Smooth muscle cell (in vitro differentiated cells): ENCODE measurements around the gene FOXN4. TPM values are rescaled to one million over a fixed set of nuclear protein-coding genes. Genes with fewer than 3 reads are reported as not detected.
A peak's percentile ranks its signal among the peaks of the same experiment; 100 is the strongest.

Experiments used
- DNase-seq: peaks from one replicate; lab custom pipeline; 2025; ENCODE audit not compliant: unreplicated experiment; lab: John Stamatoyannopoulos, UW
- H2AFZ ChIP-seq: fragments of 200-600 bp; sonication (generic); 2 replicates; pipeline ENCODE4 v1.6.0; 2016; ENCODE audit warnings: antibody characterized with exemption, low read depth, mild to moderate bottlenecking
- H3F3A ChIP-seq: fragments of 200-600 bp; sonication (generic); 2 replicates; pipeline ENCODE4 v1.6.0; 2017; ENCODE audit warnings: antibody characterized with exemption, low read depth
- H3K27ac ChIP-seq: fragments of 200-600 bp; sonication (generic); 2 replicates; pipeline ENCODE4 v1.5.1; 2016; ENCODE audit warnings: low read depth, mild to moderate bottlenecking
- H3K27me3 ChIP-seq: fragments of 200-600 bp; sonication (generic); 2 replicates; pipeline ENCODE4 v1.6.1; 2016; ENCODE audit warnings: low read depth, mild to moderate bottlenecking
- H3K36me3 ChIP-seq: fragments of 200-600 bp; sonication (generic); 2 replicates; pipeline ENCODE4 v1.5.1; 2016; ENCODE audit warnings: low read depth
- H3K4me1 ChIP-seq: fragments of 200-600 bp; sonication (generic); 2 replicates; pipeline ENCODE4 v1.5.1; 2016; ENCODE audit warnings: low read depth
- H3K4me2 ChIP-seq: fragments of 200-600 bp; sonication (generic); 2 replicates; pipeline ENCODE4 v1.6.0; 2016; ENCODE audit warnings: mild to moderate bottlenecking
- H3K4me3 ChIP-seq: fragments of 200-600 bp; sonication (generic); 2 replicates; pipeline ENCODE4 v1.5.1; 2016; ENCODE audit warnings: mild to moderate bottlenecking
- H3K79me2 ChIP-seq: fragments of 200-600 bp; sonication (generic); 2 replicates; pipeline ENCODE4 v1.6.0; 2016; ENCODE audit warnings: low read depth, mild to moderate bottlenecking
- H3K9ac ChIP-seq: fragments of 200-600 bp; sonication (generic); 2 replicates; pipeline ENCODE4 v1.6.0; 2016; ENCODE audit warnings: low read depth
- H3K9me3 ChIP-seq: fragments of 200-600 bp; sonication (generic); replicated peaks from 2 replicates; pipeline ENCODE4 v1.5.1; 2016; ENCODE audit warnings: low read depth
- H4K20me1 ChIP-seq: fragments of 200-600 bp; sonication (generic); 2 replicates; pipeline ENCODE4 v1.6.0; 2016; ENCODE audit warnings: low read depth
- WGBS: methylation state at CpG from one replicate; pipeline ENCODE4 v1.1.7; 2016; ENCODE audit warnings: low lambda C conversion rate; 5-methylcytosine and 5-hydroxymethylcytosine counted together
- polyA plus RNA-seq: library from polyadenylated mRNA; unstranded; fragments of >200 nt; fragmentation: Nextera tagmentation; extraction: Ambion mirVana; gene quantifications from 2 replicates; pipeline ENCODE4 v1.2.1, GENCODE V29; 2016
- total RNA-seq: library from RNA; depleted of rRNA; stranded (reverse); fragments of >200 nt; gene quantifications from 2 replicates; pipeline ENCODE4 v1.2.3, GENCODE V29; 2014
- TF ChIP-seq, protein P1 (sequence below): fragments of 200-600 bp; sonication (generic); IDR thresholded peaks from 2 replicates; pipeline ENCODE4 v1.5.1; 2017; ENCODE audit warnings: borderline replicate concordance, mild to moderate bottlenecking, antibody characterized with exemption; ENCODE audit not compliant: insufficient read depth, poor library complexity, severe bottlenecking

The FOXN4 gene
- total and polyA plus RNA-seq, 2 experiments from 2014 or later = not detected

DNA sequence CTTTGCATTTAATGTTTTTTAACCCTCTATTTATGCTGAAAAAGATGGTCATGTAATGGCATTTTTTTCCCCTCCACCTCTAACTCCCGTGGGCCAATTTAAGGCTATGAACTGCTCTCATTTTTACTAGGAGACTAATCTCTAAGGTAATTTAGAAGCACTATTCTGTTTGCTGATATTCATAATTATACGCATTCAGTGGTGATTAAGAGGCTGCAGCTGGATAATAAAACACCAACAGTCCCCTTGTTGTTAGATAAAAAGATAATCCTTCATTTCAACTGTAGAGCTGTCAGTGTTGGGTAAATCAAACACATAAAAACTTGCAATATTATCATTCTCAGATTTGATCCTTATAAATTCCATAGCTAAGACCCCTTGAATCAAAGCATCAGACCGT lies 47.5 kb upstream of the FOXN4 start:
- H3K27me3 ChIP-seq = peaks cover 15% of the 10 kb centered on the region
- WGBS = 55% methylated on average over 3 of the region's 3 CpGs

GRCh38 chr12:109352184-109352583 lies 43.1 kb upstream of the FOXN4 start:
- Histone ChIP-seq H3K9me3 (no peaks in the 10 kb centered on the region), H3K4me1 (no peaks in the 10 kb centered on the region), H4K20me1 (no peaks in the 10 kb centered on the region), H3K27me3 (peaks cover 30% of the 10 kb centered on the region), H3K4me3 (no peak overlapping the region), H2AFZ (no peak overlapping the region), H3F3A (no peaks in the 10 kb centered on the region), H3K36me3 (no peaks in the 10 kb centered on the region), H3K27ac (no peak overlapping the region), H3K9ac (no peak overlapping the region), H3K79me2 (no peaks in the 10 kb centered on the region), H3K4me2 (no peak overlapping the region)
- TF ChIP-seq, protein P1, sequence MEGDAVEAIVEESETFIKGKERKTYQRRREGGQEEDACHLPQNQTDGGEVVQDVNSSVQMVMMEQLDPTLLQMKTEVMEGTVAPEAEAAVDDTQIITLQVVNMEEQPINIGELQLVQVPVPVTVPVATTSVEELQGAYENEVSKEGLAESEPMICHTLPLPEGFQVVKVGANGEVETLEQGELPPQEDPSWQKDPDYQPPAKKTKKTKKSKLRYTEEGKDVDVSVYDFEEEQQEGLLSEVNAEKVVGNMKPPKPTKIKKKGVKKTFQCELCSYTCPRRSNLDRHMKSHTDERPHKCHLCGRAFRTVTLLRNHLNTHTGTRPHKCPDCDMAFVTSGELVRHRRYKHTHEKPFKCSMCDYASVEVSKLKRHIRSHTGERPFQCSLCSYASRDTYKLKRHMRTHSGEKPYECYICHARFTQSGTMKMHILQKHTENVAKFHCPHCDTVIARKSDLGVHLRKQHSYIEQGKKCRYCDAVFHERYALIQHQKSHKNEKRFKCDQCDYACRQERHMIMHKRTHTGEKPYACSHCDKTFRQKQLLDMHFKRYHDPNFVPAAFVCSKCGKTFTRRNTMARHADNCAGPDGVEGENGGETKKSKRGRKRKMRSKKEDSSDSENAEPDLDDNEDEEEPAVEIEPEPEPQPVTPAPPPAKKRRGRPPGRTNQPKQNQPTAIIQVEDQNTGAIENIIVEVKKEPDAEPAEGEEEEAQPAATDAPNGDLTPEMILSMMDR = no peak
- no peak for DNase-seq
- 69% methylated on average over 6 of the region's 6 CpGs for WGBS

More for the DNA sequence above, 47.5 kb upstream of the FOXN4 start:
- H3K36me3 ChIP-seq = no peaks in the 10 kb centered on the region
- no peak overlapping the region for H3K27ac ChIP-seq
- no peak overlapping the region for H2AFZ ChIP-seq
- H3F3A ChIP-seq = no peaks in the 10 kb centered on the region
- H3K79me2 ChIP-seq = no peaks in the 10 kb centered on the region
- H3K4me3 ChIP-seq = no peak overlapping the region
- TF ChIP-seq, protein P1 = no peak
- H3K9ac ChIP-seq = no peak overlapping the region
- no peaks in the 10 kb centered on the region for H3K9me3 ChIP-seq
- no peaks in the 10 kb centered on the region for H3K4me1 ChIP-seq
- no peak overlapping the region for H3K4me2 ChIP-seq
- no peak for DNase-seq
- H4K20me1 ChIP-seq = no peaks in the 10 kb centered on the region

DNA sequence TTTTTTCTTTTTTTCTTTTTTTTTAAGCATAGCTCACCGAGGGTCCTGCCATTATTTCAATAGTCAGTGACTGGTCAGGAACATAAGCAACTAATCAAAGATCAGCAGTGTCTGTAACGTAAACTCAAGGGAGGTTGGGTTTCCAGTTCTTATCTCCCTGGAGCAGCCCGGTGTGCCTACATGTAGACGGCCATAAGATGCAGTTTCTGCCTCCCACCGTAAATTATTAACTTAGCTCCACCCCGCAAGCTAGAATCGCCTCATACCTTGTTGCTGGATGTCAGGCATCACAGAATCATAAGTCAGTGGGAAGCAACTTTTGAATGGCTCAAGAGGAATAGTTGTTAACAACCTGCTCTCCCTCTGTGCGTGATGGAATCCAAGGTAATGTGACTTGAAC lies 38.5 kb upstream of the FOXN4 start, which contains the start of gene MYO1H:
Gene MYO1H, plus strand, starts transcription at position 312 of the 400 bp plus-strand sequence. Its CDS starts 61 bp downstream, at position 373.
- Histone ChIP-seq H3K4me1 (no peaks in the 10 kb centered on the region), H3K36me3 (no peaks in the 10 kb centered on the region), H3K79me2 (no peaks in the 10 kb centered on the region), H3K4me2 (no peak within 1 kb of the TSS), H2AFZ (no peak within 1 kb of the TSS), H4K20me1 (no peaks in the 10 kb centered on the region), H3K4me3 (no peak within 1 kb of the TSS), H3K27ac (no peak within 1 kb of the TSS), H3K27me3 (peaks cover 33% of the 10 kb centered on the region), H3K9ac (no peak within 1 kb of the TSS), H3F3A (no peaks in the 10 kb centered on the region), H3K9me3 (no peaks in the 10 kb centered on the region)
- WGBS = 91% methylated on average over 8 of the region's 8 CpGs
- TF ChIP-seq, protein P1 = no peak
- no peak for DNase-seq

DNA sequence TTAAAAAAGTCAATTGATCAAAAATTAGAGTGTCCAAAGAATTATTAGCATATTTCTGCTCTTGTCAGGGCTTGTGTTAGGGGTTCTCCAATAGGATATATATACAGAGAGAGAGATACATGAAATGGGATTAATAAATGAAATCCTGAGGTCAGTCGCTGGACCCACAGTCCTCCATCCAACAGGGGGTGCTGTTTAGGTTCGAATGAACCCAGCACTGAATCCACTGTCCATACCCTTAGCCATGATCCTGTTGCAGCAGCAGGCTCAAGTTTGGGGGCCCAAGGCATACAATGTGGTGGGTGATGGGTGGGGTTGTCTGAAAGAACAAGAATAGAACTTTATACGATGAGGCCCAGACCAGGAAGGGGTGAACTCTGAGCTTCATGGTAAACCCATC lies 37.8 kb upstream of the FOXN4 start:
- TF ChIP-seq, protein P1 = peak; percentile 7
- no peak overlapping the region for H3K4me3 ChIP-seq
- WGBS = 83% methylated on average over 3 of the region's 3 CpGs

More for the DNA sequence above, 37.8 kb upstream of the FOXN4 start:
- Histone ChIP-seq H2AFZ (no peak overlapping the region), H3K27ac (no peak overlapping the region), H3F3A (no peaks in the 10 kb centered on the region), H3K9ac (no peak overlapping the region), H3K9me3 (no peaks in the 10 kb centered on the region), H3K79me2 (no peaks in the 10 kb centered on the region), H3K4me2 (no peak overlapping the region), H3K4me1 (no peaks in the 10 kb centered on the region), H3K36me3 (no peaks in the 10 kb centered on the region), H3K27me3 (peaks cover 26% of the 10 kb centered on the region), H4K20me1 (no peaks in the 10 kb centered on the region)
- no peak for DNase-seq
